ENCODE results near the gene RAE1. TPM values are rescaled to one million over a fixed set of nuclear protein-coding genes. Genes with fewer than 3 reads are reported as not detected.

The RAE1 gene
- total RNA-seq, 2 donors from 2014 or later, result 4.9 to 9.9 TPM

GRCh38 chr20:57364451-57364850, 13.4 kb downstream of the RAE1 start:
- ATAC-seq (no peak), DNase-seq (no peak)
- Histone ChIP-seq H3K9me3 (no peaks in the 10 kb centered on the region), H3K4me3 (no peak overlapping the region), H3K27me3 (no peaks in the 10 kb centered on the region), H3K36me3 (replicated peaks in 1 of 2; ENCODE audit: insufficient read depth in 1 of 2, low read depth in 2 of 2) (peaks cover 8 to 39% of the 10 kb centered on the region in 2 donors), H3K4me1 (no peaks in the 10 kb centered on the region), H3K27ac (no peak overlapping the region)
- intact Hi-C loops (cut with DNase I), result no loop called here
- TF ChIP-seq POLR2A (IDR thresholded peaks at IDR 0.05) (no peak), CTCF (IDR thresholded peaks at IDR 0.05) (no peak)

GRCh38 chr20:57369596-57369995, 18.5 kb downstream of the RAE1 start:
- TF ChIP-seq POLR2A (IDR thresholded peaks at IDR 0.05) (no peak), CTCF (IDR thresholded peaks at IDR 0.05) (no peak)
- peaks cover 19 to 63% of the 10 kb centered on the region in 2 donors for H3K36me3 ChIP-seq (replicated peaks in 1 of 2; ENCODE audit: insufficient read depth in 1 of 2, low read depth in 2 of 2)
- ATAC-seq, result no peak

GRCh38 chr20:57370316-57370715, 19.3 kb downstream of the RAE1 start:
- no peak for DNase-seq
- WGBS, 2 donors, result 91 to 97% methylated on average over 9 of the region's 9 CpGs
- Histone ChIP-seq H3K27ac (no peak overlapping the region), H3K4me1 (no peaks in the 10 kb centered on the region), H3K4me3 (no peak overlapping the region), H3K27me3 (no peaks in the 10 kb centered on the region), H3K36me3 (replicated peaks in 1 of 2; ENCODE audit: insufficient read depth in 1 of 2, low read depth in 2 of 2) (peaks cover 19 to 61% of the 10 kb centered on the region in 2 donors), H3K9me3 (no peaks in the 10 kb centered on the region)
- ATAC-seq, result no peak
- intact Hi-C loops (cut with DNase I), result no loop called here
- TF ChIP-seq POLR2A (IDR thresholded peaks at IDR 0.05) (no peak), CTCF (IDR thresholded peaks at IDR 0.05) (no peak)

More at GRCh38 chr20:57369596-57369995, 18.5 kb downstream of the RAE1 start:
- DNase-seq, result no peak
- Histone ChIP-seq H3K27me3 (no peaks in the 10 kb centered on the region), H3K4me3 (no peak overlapping the region), H3K9me3 (no peaks in the 10 kb centered on the region), H3K27ac (no peak overlapping the region), H3K4me1 (no peaks in the 10 kb centered on the region)
- intact Hi-C loops (cut with DNase I), result no loop called here
- 80 to 87% methylated on average over 3 of the region's 3 CpGs for WGBS, 2 donors

- WGBS, 2 donors, result 89 to 91% methylated on average over 4 of the region's 4 CpGs
- TF ChIP-seq POLR2A (IDR thresholded peaks at IDR 0.05) (no peak), CTCF (IDR thresholded peaks at IDR 0.05) (no peak)
- Histone ChIP-seq H3K9me3 (no peaks in the 10 kb centered on the region), H3K4me1 (no peaks in the 10 kb centered on the region), H3K4me3 (no peak overlapping the region), H3K27ac (no peak overlapping the region), H3K27me3 (no peaks in the 10 kb centered on the region), H3K36me3 (replicated peaks in 1 of 2; ENCODE audit: insufficient read depth in 1 of 2, low read depth in 2 of 2) (peaks cover 17 to 51% of the 10 kb centered on the region in 2 donors)
- ATAC-seq (no peak), DNase-seq (no peak)
- intact Hi-C loops (cut with DNase I), result no loop called here
Observed at GRCh38 chr20:57371363-57371762, 20.3 kb downstream of the RAE1 start.

GRCh38 chr20:57372157-57372556, 21.1 kb downstream of the RAE1 start:
- no peak for ATAC-seq
- 80 to 98% methylated on average over 7 to 9 of the region's 9 CpGs for WGBS, 2 donors
- intact Hi-C loops (cut with DNase I), result no loop called here
- Histone ChIP-seq H3K36me3 (replicated peaks in 1 of 2; ENCODE audit: insufficient read depth in 1 of 2, low read depth in 2 of 2) (peaks cover 14 to 44% of the 10 kb centered on the region in 2 donors), H3K4me1 (no peaks in the 10 kb centered on the region), H3K27me3 (no peaks in the 10 kb centered on the region), H3K4me3 (no peak overlapping the region), H3K9me3 (no peaks in the 10 kb centered on the region), H3K27ac (no peak overlapping the region)
- no peak for TF ChIP-seq CTCF (IDR thresholded peaks at IDR 0.05)
- no peak for TF ChIP-seq POLR2A (IDR thresholded peaks at IDR 0.05)
- DNase-seq, result no peak
